GM12878 (cell line): ENCODE results near the gene TMEM174.

Experiments used
- CEBPB ChIP-seq, 2 experiments: fragments of 150-350 bp in 1 of 2; IDR thresholded peaks; 2 replicates each; pipeline ENCODE4 v1.6.1; 2012 to 2014; ENCODE audit warnings: low read depth in 2 of 2, low read length in 2 of 2, borderline replicate concordance in 1 of 2, inconsistent platforms in 1 of 2
- CREB1 ChIP-seq: IDR thresholded peaks from 2 replicates; pipeline ENCODE4 v1.6.1; 2012; ENCODE audit warnings: low read depth, mild to moderate bottlenecking, inconsistent platforms
- EP300 ChIP-seq, 2 experiments: fragments of 150-350 bp in 1 of 2; IDR thresholded peaks; 2 replicates each; pipeline ENCODE4 v1.6.1; 2011 to 2012; ENCODE audit warnings: low read depth in 2 of 2, low read length in 2 of 2, borderline replicate concordance in 1 of 2, improper control_type of control experiment in 1 of 2, inconsistent platforms in 1 of 2; ENCODE audit not compliant: control insufficient read depth in 1 of 2
- EZH2 ChIP-seq: IDR thresholded peaks from 2 replicates; pipeline ENCODE4 v1.6.1; 2012; ENCODE audit warnings: low read depth, mild to moderate bottlenecking, control low read depth, inconsistent platforms, low read length, borderline replicate concordance; ENCODE audit not compliant: control insufficient read depth
- IKZF1 ChIP-seq: fragments of 450-650 bp; conservative IDR thresholded peaks from 2 replicates; pipeline ENCODE4 v1.6.1; 2017; ENCODE audit warnings: antibody characterized with exemption, mild to moderate bottlenecking
- POLR2A ChIP-seq: IDR thresholded peaks from 2 replicates; pipeline ENCODE4 v1.6.1; 2011; ENCODE audit warnings: low read depth, mild to moderate bottlenecking, low read length
- TF ChIP-seq, protein P1 (sequence below): IDR thresholded peaks from 2 replicates; pipeline ENCODE4 v1.6.1; 2011; ENCODE audit warnings: borderline replicate concordance, low read depth, mild to moderate bottlenecking, moderate library complexity, mixed read lengths, low read length; ENCODE audit not compliant: insufficient read depth; ENCODE audit errors: extremely low read length
- TF ChIP-seq, protein P2 (sequence below), 3 experiments: IDR thresholded peaks in 2 of 3; conservative IDR thresholded peaks in 1 of 3; 2 replicates each; pipeline ENCODE4 v1.5.1; 2011; ENCODE audit warnings: low read depth in 3 of 3, low read length in 3 of 3, mild to moderate bottlenecking in 3 of 3, control low read depth in 2 of 3, moderate library complexity in 2 of 3, inconsistent platforms in 1 of 3, mixed read lengths in 1 of 3; ENCODE audit not compliant: control insufficient read depth in 2 of 3, insufficient read depth in 1 of 3; ENCODE audit errors: extremely low read depth in 1 of 3

DNA sequence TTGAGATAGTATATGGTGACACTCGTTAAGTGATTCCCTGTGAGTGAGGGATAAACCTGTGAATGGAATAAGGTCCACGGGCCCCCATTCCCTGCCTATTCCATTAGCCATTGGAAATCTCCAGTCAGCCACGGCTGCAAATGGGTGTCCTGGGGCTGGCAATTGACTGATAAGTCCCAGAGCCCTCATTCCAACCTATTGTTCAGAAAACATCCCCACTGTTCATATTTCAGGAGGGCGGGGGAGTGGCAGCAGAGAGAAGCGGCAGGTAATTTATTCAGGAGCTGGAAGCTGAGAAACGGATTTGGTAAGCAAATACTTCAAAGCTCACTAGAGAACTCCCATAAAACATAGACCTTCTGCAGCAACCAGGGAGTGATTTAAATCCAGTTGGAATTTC, 42.0 kb downstream of the TMEM174 start:
- TF ChIP-seq, protein P1, sequence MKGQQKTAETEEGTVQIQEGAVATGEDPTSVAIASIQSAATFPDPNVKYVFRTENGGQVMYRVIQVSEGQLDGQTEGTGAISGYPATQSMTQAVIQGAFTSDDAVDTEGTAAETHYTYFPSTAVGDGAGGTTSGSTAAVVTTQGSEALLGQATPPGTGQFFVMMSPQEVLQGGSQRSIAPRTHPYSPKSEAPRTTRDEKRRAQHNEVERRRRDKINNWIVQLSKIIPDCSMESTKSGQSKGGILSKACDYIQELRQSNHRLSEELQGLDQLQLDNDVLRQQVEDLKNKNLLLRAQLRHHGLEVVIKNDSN: no peak
- TF ChIP-seq, protein P2, sequence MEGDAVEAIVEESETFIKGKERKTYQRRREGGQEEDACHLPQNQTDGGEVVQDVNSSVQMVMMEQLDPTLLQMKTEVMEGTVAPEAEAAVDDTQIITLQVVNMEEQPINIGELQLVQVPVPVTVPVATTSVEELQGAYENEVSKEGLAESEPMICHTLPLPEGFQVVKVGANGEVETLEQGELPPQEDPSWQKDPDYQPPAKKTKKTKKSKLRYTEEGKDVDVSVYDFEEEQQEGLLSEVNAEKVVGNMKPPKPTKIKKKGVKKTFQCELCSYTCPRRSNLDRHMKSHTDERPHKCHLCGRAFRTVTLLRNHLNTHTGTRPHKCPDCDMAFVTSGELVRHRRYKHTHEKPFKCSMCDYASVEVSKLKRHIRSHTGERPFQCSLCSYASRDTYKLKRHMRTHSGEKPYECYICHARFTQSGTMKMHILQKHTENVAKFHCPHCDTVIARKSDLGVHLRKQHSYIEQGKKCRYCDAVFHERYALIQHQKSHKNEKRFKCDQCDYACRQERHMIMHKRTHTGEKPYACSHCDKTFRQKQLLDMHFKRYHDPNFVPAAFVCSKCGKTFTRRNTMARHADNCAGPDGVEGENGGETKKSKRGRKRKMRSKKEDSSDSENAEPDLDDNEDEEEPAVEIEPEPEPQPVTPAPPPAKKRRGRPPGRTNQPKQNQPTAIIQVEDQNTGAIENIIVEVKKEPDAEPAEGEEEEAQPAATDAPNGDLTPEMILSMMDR (IDR thresholded peaks at IDR 0.05 in 2 of 3, conservative IDR thresholded peaks at IDR 0.05 in 1 of 3; ENCODE audit: control insufficient read depth in 2 of 3, extremely low read depth in 1 of 3, insufficient read depth in 1 of 3, low read depth in 3 of 3, low read length in 3 of 3): no peak
- TF ChIP-seq IKZF1: no peak
- TF ChIP-seq CEBPB (IDR thresholded peaks at IDR 0.05; ENCODE audit: borderline replicate concordance in 1 of 2, low read depth in 2 of 2, low read length in 2 of 2): no peak
- no peak for TF ChIP-seq EZH2
- TF ChIP-seq EP300 (IDR thresholded peaks at IDR 0.05; ENCODE audit: borderline replicate concordance in 1 of 2, control insufficient read depth in 1 of 2, low read depth in 2 of 2, low read length in 2 of 2): no peak
- TF ChIP-seq CREB1: no peak
- no peak for TF ChIP-seq POLR2A
